Upper lobe of left lung (tissue), 4 donors: ENCODE data around the gene EEIG1.

Experiments used
- POLR2A ChIP-seq, 4 donors: fragments of 450-650 bp; IDR thresholded peaks; one replicate each; pipeline ENCODE4 v1.5.1; 2016 to 2017; ENCODE audit warnings: antibody characterized with exemption in 4 of 4, mild to moderate bottlenecking in 2 of 4
- TF ChIP-seq, protein P1 (sequence below), 6 experiments: fragments of 450-650 bp in 4 of 6; fragments of 200-600 bp in 2 of 6; sonication (generic) in 2 of 6; IDR thresholded peaks; one replicate each; pipeline ENCODE4 v1.5.1; 2016 to 2019; ENCODE audit warnings: antibody characterized with exemption in 6 of 6

DNA sequence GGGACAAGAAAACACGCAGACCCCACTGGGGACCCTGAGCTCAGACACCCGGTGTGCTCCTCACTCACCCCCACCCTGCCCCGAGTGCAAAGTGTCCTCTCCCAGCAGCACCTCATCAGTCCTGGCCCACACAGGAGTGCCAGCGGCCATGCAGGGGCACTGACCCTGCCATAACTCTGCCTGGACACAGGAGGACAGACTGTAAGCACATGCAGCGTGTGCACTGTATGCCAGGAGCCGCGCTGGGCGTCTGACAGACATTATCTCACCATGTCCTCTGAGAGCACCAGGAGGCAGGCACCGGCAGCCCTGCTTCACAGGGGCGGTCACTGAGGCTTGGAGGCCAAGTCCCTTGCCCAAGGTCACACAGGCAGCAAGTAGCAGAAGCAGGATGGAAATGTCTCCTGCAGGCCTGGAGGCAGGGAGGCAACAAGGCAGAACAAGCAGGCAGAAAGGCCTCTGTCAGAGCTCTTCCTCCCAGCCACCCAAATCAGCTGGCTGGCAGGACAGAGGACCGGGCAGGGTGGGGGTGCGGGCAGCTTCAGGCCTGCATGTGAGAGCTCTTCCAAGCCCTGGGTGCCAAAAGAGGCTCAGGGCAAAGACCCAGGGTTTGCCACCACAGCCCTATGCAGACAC lies 8.4 kb downstream of the EEIG1 start:
- no peak for TF ChIP-seq POLR2A (IDR thresholded peaks at IDR 0.05)
- TF ChIP-seq, protein P1, sequence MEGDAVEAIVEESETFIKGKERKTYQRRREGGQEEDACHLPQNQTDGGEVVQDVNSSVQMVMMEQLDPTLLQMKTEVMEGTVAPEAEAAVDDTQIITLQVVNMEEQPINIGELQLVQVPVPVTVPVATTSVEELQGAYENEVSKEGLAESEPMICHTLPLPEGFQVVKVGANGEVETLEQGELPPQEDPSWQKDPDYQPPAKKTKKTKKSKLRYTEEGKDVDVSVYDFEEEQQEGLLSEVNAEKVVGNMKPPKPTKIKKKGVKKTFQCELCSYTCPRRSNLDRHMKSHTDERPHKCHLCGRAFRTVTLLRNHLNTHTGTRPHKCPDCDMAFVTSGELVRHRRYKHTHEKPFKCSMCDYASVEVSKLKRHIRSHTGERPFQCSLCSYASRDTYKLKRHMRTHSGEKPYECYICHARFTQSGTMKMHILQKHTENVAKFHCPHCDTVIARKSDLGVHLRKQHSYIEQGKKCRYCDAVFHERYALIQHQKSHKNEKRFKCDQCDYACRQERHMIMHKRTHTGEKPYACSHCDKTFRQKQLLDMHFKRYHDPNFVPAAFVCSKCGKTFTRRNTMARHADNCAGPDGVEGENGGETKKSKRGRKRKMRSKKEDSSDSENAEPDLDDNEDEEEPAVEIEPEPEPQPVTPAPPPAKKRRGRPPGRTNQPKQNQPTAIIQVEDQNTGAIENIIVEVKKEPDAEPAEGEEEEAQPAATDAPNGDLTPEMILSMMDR (IDR thresholded peaks at IDR 0.05), result no peak
